HG02678 (cell line): ENCODE measurements around the gene PPID.
"Not testable (repeated sequence)": the region's sequence is repeated elsewhere in the genome, so short reads cannot be mapped to it uniquely, and the experiment has no call there.

Experiments
- ATAC-seq: cut with Tn5 transposase; IDR thresholded peaks from one replicate; pipeline ENCODE4 v1.9.1; 2021; ENCODE audit warnings: mild to moderate bottlenecking, moderate library complexity; ENCODE audit not compliant: unreplicated experiment

Gene PPID

GRCh38 chr4:158669310-158669709, 53.9 kb downstream of the PPID start:
- no peak for ATAC-seq

- no peak for ATAC-seq
Measured at GRCh38 chr4:158667651-158668198, 55.5 kb downstream of the PPID start.

GRCh38 chr4:158666892-158667291, 56.3 kb downstream of the PPID start:
- no peak for ATAC-seq

GRCh38 chr4:158664806-158665205, 58.4 kb downstream of the PPID start:
- no peak for ATAC-seq

GRCh38 chr4:158663707-158664625, 59.2 kb downstream of the PPID start:
- not testable (repeated sequence) for ATAC-seq

- not testable (repeated sequence) for ATAC-seq
Measured at GRCh38 chr4:158663255-158663654, 59.9 kb downstream of the PPID start.
